Measurements from ENCODE around the gene ZNF33B.
A peak's percentile ranks its signal among the peaks of the same experiment; 100 is the strongest.
"Not testable (repeated sequence)": the region's sequence is repeated elsewhere in the genome, so short reads cannot be mapped to it uniquely, and the experiment has no call there.

Gene ZNF33B

GRCh38 chr10:42638055-42638820 lies at the start of gene ZNF33B:
Gene ZNF33B (minus strand): TSS chr10:42638570. CDS start chr10:42636928, 1,642 bp downstream.
- Histone ChIP-seq H3K27me3 (no peaks in the 10 kb centered on the region), H3K36me3 (no peaks in the 10 kb centered on the region), H3K4me3 (ENCODE audit: low read depth in 1 of 2, low read length in 1 of 2) (peak within 1 kb of the TSS; percentile 75 to 93), H3K9me3 (no peaks in the 10 kb centered on the region), H3K27ac (peak within 1 kb of the TSS; percentile 87), H3K4me1 (ENCODE audit: control insufficient read depth in 1 of 2, insufficient read depth in 1 of 2, low read depth in 1 of 2, low read length in 1 of 2) (peaks cover 18 to 20% of the 10 kb centered on the region in 2 experiments)
- TF ChIP-seq CTCF (IDR thresholded peaks at IDR 0.05) = no peak

- Histone ChIP-seq H3K27ac (no peak overlapping the region), H3K4me1 (ENCODE audit: control insufficient read depth in 1 of 2, insufficient read depth in 1 of 2, low read depth in 1 of 2, low read length in 1 of 2) (no peaks in the 10 kb centered on the region)
Measured at GRCh38 chr10:42684517-42684916, 46.1 kb upstream of the ZNF33B start.

GRCh38 chr10:42680267-42680666 lies 41.9 kb upstream of the ZNF33B start:
- H3K4me1 ChIP-seq (ENCODE audit: control insufficient read depth in 1 of 2, insufficient read depth in 1 of 2, low read depth in 1 of 2, low read length in 1 of 2) = no peaks in the 10 kb centered on the region
- no peak overlapping the region for H3K27ac ChIP-seq
- no peak for TF ChIP-seq CTCF (IDR thresholded peaks at IDR 0.05)
- H3K9me3 ChIP-seq = no peaks in the 10 kb centered on the region
- no peaks in the 10 kb centered on the region for H3K27me3 ChIP-seq
- no peak overlapping the region for H3K4me3 ChIP-seq (ENCODE audit: low read depth in 1 of 2, low read length in 1 of 2)
- H3K36me3 ChIP-seq = no peaks in the 10 kb centered on the region

More at GRCh38 chr10:42684517-42684916, 46.1 kb upstream of the ZNF33B start:
- Histone ChIP-seq H3K9me3 (no peaks in the 10 kb centered on the region), H3K36me3 (no peaks in the 10 kb centered on the region), H3K4me3 (ENCODE audit: low read depth in 1 of 2, low read length in 1 of 2) (no peak overlapping the region), H3K27me3 (no peaks in the 10 kb centered on the region)
- no peak for TF ChIP-seq CTCF (IDR thresholded peaks at IDR 0.05)

GRCh38 chr10:42665181-42665979 lies 27.0 kb upstream of the ZNF33B start:
- H3K9me3 ChIP-seq; H3K4me3 ChIP-seq (ENCODE audit: low read depth in 1 of 2, low read length in 1 of 2); H3K27ac ChIP-seq; H3K27me3 ChIP-seq; H3K36me3 ChIP-seq; H3K4me1 ChIP-seq (ENCODE audit: control insufficient read depth in 1 of 2, insufficient read depth in 1 of 2, low read depth in 1 of 2, low read length in 1 of 2): not testable (repeated sequence)

- H3K27ac ChIP-seq = no peak overlapping the region
- H3K9me3 ChIP-seq = no peaks in the 10 kb centered on the region
- no peak overlapping the region for H3K4me3 ChIP-seq (ENCODE audit: low read depth in 1 of 2, low read length in 1 of 2)
- H3K27me3 ChIP-seq = no peaks in the 10 kb centered on the region
- H3K4me1 ChIP-seq (ENCODE audit: control insufficient read depth in 1 of 2, insufficient read depth in 1 of 2, low read depth in 1 of 2, low read length in 1 of 2) = no peaks in the 10 kb centered on the region
- no peak for TF ChIP-seq CTCF (IDR thresholded peaks at IDR 0.05)
- no peaks in the 10 kb centered on the region for H3K36me3 ChIP-seq
Measured at GRCh38 chr10:42654419-42654818, 16.0 kb upstream of the ZNF33B start.

- Histone ChIP-seq H3K27ac (no peak overlapping the region), H3K4me1 (ENCODE audit: control insufficient read depth in 1 of 2, insufficient read depth in 1 of 2, low read depth in 1 of 2, low read length in 1 of 2) (no peaks in the 10 kb centered on the region), H3K9me3 (no peaks in the 10 kb centered on the region), H3K4me3 (ENCODE audit: low read depth in 1 of 2, low read length in 1 of 2) (no peak overlapping the region), H3K36me3 (no peaks in the 10 kb centered on the region), H3K27me3 (no peaks in the 10 kb centered on the region)
- TF ChIP-seq CTCF (IDR thresholded peaks at IDR 0.05) = no peak
Measured at GRCh38 chr10:42652858-42653257, 14.5 kb upstream of the ZNF33B start.
